Nucleus accumbens (tissue), 56 donors: ENCODE measurements around the gene CUBN.

ENCODE experiments used
- DNase-seq, 56 donors: peaks; one replicate each; lab custom pipeline; 2025; lab: John Stamatoyannopoulos, UW

Gene CUBN

DNA sequence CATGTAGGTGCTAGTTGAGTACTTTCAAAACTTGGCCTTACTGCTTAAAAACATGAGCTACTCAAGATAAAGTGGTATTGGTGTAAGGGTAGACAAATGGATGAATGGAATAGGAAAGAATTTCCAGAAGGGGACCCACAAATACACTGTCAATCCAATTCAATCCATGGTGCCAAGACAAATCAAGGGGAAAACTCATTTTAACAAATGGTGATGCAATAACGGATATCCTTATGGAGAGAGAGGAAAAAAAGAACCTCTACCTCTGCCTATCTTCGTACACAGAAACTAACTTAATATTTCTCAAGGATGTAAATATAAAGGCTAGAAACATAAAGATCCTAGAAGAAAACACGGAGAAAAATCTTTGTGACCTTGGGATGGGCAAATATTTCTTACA lies 188.5 kb downstream of the CUBN start:
- no peak for DNase-seq

DNA sequence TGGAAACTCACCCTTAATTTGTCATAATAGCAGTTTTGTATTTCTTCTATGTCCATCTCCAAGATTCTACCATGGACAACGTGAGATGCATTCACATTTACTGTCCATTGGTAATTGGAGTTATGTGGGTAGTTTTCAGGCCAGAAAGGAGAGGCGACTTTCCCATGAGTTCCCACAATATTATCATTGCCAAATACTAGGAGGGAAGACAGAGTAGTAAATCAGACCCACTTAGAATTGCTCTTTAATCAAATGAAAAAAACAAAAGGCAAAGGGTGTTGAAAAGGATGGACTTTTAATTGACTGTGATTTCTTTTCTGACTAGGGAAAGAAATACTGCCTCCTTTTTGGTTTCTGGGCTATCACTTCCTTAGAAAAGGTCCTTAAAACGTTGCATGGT lies 190.7 kb downstream of the CUBN start:
- DNase-seq: no peak

DNA sequence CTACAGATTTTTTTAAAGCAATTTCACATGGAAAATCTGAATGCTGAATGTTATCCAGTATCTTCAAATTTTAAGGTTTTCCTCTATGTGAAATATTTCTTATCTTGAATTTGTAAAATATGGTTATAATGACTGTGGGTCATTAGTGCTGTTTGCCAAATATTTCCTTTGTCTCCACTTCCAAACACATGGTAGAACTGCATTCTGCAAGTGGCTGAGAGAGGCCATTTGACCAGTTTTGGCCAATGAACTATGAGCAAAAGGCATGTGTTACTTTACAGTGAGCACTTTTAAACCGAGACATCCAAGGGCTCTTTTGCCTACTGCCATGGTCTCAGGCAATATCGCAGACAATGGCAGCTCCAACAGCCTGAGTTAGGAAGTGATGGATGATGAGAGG lies 195.2 kb downstream of the CUBN start:
- DNase-seq: no peak

DNA sequence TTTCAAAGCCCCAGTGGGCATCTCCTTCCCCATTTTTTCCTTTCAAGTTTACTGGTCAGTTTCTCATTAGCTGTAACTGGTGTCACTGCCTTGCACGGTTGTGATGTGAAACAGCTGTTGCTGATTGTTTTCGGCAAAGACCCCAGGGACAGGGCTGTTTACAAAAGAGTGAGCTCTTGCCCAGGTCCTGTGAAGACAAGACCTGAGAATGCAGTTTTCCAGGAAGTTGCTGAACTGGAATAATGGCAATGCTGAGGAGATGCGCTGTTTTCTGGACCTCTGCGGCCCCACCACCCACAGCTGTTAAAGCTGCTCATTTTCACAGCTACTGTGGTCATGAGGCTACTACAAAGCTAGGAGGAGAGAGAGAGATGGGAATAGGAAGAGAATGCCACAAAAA lies 195.8 kb downstream of the CUBN start:
- DNase-seq: no peak

DNA sequence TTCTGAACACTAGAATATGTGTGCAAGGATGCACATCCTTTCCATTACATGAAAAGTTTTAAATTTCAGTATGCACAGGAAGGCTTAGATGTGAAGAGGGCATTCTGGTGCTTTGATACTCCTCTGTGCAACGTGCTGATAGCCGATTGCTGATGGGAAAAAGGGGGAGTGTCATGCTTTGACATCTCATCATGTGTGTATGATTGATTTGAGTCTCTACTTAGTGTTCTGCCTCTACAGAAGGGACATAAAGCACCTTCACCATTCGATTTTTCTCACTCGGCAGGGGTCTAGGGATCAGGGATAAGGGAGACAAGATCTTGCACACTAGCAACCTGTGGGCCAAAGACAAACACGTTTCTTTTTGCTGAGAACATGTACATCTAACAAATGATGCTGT lies 197.7 kb downstream of the CUBN start:
- DNase-seq: no peak

DNA sequence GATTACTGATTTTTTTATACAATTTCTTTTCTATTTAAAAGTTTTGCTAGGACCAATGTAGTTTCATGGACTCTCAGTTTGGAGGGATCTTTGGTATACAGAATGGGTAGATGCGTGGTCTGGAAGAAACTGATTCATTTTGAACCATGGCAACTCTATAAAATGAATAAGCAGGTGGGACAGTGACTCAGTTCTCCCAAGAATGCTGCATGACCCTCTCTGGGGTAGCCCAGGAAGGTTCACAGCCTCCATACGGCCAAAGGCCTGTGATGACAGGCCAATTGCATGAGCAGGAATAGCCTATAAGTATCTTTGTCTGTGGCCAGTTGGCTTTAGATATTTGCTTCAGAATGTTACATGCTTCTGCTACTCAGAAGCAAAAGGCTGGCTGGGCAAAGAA lies 199.1 kb downstream of the CUBN start:
- DNase-seq: no peak

DNA sequence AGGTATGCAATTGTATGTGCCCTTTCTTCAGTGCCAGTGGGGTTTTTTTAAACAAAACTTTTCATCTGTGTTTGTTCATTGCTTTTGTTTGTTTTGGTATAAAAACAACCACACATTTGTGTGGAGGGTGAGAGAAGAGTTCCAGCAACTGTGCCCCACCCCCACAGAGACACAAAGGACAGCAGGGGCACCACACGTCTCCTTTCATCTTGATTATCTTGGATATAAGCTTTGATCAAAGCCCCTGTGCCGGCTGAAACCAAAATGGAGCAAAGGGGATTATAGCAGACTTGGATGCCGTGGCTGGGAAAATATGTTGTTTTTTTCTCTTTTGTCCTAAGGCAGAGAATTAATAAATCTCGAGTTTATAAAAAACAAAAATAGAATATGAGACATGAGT lies 200.5 kb downstream of the CUBN start:
- DNase-seq: no peak

DNA sequence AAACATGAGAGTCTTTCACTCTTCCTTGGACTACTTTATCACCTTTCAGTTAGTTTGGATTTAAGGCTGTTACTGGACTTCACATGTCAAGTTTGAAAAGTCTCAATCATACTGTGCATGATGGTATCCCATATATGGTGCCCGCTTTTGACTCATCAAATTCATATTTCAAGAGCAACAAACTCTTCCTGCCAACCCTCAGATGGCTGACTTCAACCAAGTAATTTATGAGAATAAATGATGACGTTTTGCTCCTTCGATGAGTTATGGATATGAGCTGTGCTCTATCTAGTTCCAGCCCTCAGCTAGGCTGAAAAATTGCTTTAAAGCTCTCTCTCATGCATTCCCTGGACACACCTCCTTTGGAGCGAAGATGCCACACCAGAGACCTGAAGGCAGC lies 202.1 kb downstream of the CUBN start:
- no peak for DNase-seq

DNA sequence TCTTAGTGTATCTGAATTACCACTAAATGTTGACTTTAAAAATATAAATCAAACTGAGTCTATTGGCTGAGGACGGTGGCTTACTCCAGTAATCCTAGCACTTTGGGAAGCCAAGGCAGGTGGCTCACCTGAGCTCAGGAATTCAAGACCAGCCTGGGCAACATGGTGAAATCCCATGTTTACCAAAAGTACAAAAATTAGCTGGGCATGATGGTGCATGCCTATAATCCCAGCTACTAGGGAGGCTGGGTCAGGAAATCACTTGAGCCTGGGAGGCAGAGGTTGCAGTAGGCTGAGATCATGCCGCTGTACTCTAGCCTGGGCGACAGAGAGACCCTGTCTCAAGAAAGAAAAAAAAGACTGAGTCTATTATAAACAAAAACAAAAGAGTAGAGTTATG lies 205.9 kb downstream of the CUBN start:
- no peak for DNase-seq

DNA sequence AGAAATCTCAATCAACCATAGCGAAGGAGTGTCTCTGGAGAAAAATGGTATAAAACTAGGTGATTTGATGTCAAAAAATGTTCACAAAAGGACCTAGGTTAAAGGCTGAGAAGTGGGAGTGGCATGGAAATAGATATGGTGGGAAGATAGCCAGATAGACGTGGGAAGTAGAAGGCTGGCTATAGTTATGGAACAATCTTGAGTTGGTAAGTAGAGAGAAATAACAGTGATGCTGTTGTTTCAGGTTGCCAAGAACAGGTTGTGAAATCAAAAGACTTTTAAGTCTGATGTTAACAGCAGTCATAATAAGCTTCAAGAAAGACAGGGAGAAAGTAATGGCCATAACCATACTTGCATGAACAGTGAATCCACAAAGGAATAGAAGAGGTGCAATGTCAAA lies 206.3 kb downstream of the CUBN start:
- DNase-seq: no peak

DNA sequence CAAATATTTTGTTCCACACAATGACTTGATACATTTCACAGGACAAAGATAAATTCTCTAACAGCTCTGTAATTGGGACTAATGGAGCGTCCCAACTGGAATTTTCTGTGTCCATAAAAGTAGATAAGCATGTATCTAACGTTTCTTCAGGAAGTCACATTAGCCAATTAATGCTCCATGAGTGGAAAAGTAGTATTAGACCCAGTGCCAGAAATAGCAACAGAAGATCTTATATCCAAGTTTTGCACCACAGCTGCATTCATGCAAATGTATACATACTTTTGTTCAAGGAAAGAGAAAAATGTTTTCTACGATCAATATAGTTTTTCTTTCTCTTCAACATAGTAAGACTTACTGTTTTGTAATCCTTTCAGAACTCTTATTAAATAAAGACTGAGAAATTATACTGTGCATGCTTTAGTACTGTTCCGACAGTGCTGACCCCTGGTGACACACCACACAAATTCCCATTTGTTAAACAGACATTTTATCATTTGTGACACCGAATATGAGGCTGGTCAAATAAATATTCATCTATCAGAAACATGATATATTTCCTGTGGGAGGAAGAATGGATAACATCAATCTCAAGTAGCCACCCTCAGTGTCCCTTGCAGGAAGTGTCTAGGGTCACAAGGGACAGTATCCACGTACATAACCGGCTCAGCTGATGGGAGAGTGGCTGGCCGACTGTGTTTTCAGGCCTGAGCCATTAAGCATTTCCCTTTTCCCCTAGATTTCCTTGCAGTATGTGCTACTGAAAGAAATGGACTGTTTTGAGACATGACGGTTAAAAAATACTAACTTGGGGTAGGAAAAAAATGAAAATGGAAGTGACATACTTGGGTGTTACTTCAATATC lies 210.3 kb downstream of the CUBN start:
- no peak for DNase-seq

DNA sequence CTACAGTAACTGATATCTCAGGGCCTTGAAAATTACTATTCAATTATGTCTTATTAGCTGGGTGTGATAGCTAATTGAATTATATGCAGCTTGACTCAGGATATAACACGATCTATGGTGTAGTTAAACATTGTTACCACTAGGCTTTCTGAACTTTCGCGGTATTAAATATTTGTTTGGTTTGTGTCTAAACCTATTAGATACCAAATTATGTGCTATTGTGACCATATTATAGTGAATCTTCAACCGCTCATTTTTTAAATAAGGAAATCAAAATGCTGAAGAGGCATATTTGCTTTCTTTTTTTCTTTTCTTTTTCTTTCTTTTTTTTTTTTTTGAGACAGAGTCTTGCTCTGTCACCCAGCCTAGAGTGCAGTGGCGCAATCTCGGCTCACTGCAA lies 213.1 kb downstream of the CUBN start:
- DNase-seq: no peak

DNA sequence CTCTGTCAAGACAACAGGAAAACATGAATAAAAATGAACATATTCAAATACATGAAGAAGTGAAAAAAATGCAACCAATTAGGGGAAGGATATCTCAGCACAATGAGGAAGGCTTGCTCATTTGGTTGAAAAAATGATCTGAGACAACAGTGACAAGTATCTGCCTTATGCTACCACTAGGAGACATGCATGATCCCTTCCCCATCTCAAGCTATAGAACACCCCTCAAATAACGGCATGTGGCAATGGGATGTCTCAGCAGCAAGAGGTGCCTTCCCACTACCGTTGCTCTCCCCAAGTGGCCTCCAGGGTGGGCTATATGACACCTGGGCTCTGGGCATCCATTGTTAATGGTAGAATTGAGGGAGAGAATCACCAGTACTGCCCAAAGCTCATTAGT lies 214.3 kb downstream of the CUBN start:
- no peak for DNase-seq

DNA sequence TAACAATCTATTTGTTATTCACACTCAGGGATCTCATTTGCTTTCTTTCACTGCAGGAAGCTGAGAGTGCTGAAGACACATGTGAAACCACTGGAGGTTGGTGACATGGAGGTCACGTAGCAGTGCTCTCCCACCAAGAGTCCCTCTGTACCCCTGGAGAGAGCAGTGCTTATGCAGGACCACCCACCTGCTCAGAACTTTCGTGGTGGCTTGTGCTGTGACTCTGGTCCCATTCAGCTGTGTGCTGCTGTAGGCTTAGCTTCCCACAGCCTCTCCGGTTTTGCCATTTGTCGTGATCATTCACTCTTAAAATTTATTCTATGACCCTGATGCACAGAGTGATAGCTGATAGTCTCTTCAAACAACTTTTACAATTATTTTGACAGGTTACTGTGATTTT lies 216.3 kb downstream of the CUBN start:
- no peak for DNase-seq

DNA sequence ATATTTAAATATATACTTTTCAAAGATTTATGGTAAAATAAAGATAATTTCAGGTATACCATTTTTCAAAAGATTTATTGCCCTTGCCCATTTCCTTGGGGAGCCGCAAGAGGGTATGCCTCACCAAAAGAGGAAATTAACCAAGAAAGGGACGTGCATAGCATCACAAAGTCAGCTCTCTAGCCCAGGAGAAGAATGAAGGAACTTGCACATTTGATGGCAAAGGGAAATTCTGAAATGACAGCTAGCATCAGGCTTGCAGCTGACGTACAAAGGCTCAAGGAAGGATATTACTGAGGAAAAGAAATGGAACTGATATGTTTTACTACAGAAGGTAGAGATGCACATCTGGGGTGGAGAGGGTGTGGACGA lies 218.8 kb downstream of the CUBN start:
- DNase-seq: no peak

DNA sequence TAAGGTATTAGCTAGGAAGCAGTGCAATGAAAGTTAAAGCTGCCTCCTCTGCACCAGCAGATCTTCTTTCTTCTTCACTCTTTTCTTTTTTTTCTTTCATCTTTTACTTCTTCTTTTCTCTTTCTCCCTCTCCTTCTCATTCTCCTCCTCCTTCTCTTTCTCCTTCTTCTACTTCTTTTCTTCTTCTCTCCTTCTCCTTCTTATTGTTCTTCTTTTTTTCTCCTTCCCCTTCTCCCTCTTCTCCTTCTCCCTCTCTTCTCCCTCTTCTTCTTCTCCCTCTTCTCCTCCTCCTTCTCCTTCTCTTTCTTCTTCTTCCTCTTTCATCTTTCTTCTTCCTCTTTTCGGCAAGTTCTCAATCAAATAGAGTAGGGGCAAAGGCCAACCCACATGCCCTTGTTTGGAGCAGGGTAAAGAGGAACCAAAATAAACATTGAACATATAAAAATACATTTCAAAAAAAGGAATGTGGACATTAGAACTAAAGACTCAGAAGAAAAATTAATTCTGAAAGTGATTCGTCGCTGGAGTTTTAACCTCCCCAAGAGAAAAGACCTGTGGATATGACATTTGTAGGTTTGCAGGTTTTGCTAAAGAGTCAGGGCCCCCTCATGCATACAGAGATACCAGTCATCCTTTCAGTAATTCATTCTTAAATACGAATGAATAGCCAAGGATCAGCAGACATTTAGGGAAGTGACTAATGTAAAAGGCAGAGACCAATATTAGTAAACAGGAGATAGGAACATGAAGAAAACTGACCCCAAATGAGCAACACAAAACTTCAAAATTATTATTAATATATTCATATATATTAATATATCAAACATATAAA lies 219.4 kb downstream of the CUBN start:
- DNase-seq: no peak

DNA sequence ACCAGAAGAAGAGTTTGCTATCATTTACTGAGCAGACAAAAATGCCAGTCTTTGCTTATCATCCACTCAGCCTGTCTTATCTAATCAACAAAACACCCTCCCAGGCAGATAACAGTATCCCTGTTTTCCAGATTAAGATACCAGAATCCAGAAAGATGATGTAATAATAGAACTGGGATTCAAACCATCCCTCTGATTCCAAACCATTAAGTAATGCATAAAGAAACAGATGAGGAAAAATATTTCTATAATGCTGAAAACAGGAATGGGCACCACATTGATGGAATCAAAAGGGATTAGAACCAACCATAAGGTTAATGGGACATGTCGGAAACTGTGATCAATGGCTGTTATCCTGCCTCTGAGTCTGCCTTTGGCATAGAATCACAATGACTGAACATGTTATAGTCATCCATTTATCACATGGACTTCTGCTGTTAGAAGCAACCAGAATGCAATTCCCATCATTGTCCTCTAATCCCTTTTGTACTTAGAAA lies 220.3 kb downstream of the CUBN start:
- DNase-seq: no peak

DNA sequence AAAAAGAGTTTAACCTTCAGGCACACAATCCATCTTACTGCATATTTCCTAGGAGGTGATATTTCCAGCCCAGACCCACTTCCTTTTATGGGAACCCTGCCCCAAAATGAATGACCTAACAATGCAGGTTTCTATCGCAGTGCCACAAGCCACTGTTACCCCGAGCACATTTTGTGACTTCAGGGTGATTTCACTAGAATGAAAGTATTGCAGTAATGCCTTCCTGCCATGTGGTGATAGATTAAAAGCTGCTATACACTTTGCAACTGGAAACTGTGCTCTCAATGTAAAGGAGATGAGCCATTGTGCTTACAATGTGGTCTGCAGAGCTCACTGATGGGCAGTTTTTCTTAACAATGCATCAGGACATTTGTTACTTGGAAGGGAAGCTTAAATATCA lies 221.9 kb downstream of the CUBN start:
- DNase-seq: no peak

DNA sequence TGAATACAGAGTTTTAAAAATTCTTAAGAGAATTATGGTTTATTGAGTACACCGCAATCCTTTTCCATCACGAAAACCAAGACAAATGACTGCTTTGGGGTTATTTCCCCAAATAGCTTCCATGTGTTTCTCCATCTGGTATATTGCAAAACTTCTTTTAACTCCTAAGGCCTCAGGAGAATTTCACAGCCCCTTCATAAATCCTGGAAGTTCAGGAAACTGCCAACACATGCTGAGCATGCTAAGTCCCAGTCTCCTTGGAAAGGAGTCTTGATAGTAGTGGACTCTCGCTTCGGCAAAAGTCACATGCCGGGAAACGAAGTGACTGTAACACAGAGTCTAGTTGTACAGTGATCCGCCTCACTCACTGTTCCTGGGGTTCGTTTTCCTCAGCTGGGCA lies 224.3 kb downstream of the CUBN start:
- DNase-seq: no peak

DNA sequence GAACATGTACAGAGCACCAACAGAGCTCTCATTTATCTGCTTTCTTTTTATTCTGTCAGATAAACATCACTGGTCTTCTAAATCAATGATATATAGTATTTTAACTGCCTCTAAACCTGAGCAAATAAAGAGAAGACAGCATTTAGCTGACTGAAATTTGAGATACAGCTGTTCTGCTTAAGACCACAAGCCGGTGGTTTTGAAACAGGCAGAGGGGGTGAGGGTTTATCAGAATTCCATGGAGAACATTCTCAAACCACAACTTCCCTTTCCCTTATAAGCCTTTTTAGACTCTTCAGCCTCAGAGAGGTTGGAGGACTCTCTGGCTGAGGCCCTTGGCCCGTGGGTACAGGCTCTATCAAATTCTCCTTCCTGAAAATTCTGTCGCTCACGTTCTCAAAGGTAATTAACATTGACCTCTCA lies 225.0 kb downstream of the CUBN start:
- DNase-seq: no peak

DNA sequence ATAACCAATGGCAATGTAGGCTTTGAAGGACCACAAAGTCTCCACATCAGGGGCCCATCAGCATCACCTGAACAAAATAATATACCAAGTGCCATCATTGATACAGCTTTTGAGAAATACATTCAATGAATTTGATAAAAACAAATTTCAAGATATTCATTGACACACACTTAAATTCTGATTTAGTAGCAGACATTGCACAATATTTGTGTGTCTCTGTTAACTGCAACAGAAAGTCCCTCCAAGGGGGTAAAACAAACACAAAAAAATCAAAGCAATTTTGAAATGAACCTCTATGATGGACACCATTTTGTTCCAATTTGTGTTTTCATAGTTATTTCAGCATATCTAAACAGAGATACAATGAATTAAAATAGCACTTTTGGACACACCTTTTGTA lies 225.6 kb downstream of the CUBN start:
- no peak for DNase-seq

DNA sequence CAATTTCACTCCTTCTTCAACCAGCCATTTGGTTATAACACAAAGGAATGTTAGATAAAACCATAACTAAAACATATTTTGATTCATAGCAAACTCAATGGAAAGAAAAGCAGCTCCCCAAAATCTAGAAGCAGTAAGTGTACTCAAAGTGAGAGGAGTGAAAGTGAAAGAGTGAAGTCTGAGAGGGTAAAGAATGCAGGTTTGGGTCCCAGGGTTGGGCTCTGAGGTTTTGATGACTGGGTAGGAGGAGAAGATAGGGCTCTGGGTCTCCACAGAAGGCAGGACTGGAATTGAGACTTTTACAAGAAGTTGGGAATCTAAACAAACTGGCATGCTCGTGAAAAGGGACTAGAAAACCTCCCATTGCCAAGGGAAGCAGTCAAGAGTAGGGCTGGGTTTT lies 227.0 kb downstream of the CUBN start:
- no peak for DNase-seq
